Large intestine (tissue), 3 donors: ENCODE data around the gene DOCK2. TPM values are rescaled to one million over a fixed set of nuclear protein-coding genes. Genes with fewer than 3 reads are reported as not detected.

Source experiments
- DNase-seq, 2 donors: peaks; one replicate each; pipeline versions ENCODE4 v3.0.0 to v3.0.0-alpha.2; 2013
- H3K27ac ChIP-seq: one replicate; pipeline ENCODE4 v1.5.1; 2013; ENCODE audit warnings: low read length
- H3K27me3 ChIP-seq: 2 replicates; pipeline ENCODE4 v1.6.1; 2013; ENCODE audit warnings: low read length; ENCODE audit not compliant: control insufficient read depth, insufficient read depth
- H3K36me3 ChIP-seq: 2 replicates; pipeline ENCODE4 v1.6.1; 2013; ENCODE audit warnings: low read length; ENCODE audit not compliant: control insufficient read depth, insufficient read depth
- H3K4me1 ChIP-seq: one replicate; pipeline ENCODE4 v1.6.1; 2013; ENCODE audit warnings: low read length; ENCODE audit not compliant: control insufficient read depth, insufficient read depth
- H3K4me3 ChIP-seq: one replicate; pipeline ENCODE4 v1.5.1; 2013; ENCODE audit warnings: low read length
- H3K9me3 ChIP-seq: one replicate; pipeline ENCODE4 v1.6.1; 2013; ENCODE audit warnings: mild to moderate bottlenecking, low read depth, low read length, moderate library complexity; ENCODE audit not compliant: control insufficient read depth
- WGBS: methylation state at CpG from one replicate; pipeline ENCODE4 v1.1.5; 2013; ENCODE audit warnings: low lambda C conversion rate; ENCODE audit not compliant: insufficient coverage; 5-methylcytosine and 5-hydroxymethylcytosine counted together
- polyA plus RNA-seq: library from polyadenylated mRNA; unstranded; fragments of 120-200 nt; gene quantifications from one replicate; pipeline ENCODE4 v1.2.1, GENCODE V29; 2013

The DOCK2 gene
- polyA plus RNA-seq, 1 donor: 6.2 TPM

DNA sequence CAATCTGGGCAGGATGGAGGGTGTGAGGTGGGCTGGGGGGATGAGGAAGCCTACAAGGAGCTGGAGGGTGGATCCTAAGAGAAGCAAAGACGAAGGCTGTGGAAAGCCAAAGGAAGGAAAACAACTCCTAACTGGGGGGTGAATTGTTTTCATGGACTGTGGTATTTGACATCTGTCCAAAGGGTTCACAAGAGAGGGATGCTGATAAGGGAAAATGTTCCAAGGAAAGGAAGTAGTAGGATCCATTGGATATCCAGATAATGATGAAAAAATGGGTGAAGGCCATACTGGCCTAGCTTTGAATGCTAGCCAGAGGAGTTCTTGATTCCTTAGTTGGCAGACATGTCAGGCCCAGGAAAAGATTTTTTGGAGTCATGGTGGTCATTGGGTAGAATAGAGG lies 416.8 kb downstream of the DOCK2 start:
- H3K4me3 ChIP-seq: no peak overlapping the region
- no peaks in the 10 kb centered on the region for H3K36me3 ChIP-seq
- 100% methylated on average over 1 of the region's 1 CpG for WGBS
- H3K27me3 ChIP-seq: no peaks in the 10 kb centered on the region
- H3K4me1 ChIP-seq: no peaks in the 10 kb centered on the region
- no peaks in the 10 kb centered on the region for H3K9me3 ChIP-seq
- DNase-seq: no peak
- H3K27ac ChIP-seq: no peak overlapping the region

DNA sequence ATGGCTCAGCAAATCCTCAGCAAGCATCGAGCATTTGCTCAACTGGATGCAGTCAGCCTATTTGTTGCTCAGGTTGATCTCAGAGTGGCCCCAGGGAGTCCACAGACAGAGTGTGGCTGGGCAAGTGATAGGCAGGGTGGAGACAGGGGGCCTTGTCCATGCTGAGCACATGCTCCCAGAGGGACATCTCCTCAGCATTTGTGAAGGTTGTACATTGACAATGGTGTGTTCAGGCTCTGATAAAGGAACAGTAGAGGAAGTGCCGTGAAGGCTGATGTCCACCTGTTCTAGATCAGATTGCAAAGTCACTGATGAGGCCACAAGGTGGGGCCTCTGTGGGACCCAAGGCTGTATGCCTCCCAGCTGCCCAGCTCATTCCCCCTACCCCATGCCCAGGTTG lies 418.5 kb downstream of the DOCK2 start:
- no peak overlapping the region for H3K27ac ChIP-seq
- no peak overlapping the region for H3K4me3 ChIP-seq
- no peaks in the 10 kb centered on the region for H3K9me3 ChIP-seq
- H3K27me3 ChIP-seq: no peaks in the 10 kb centered on the region
- no peaks in the 10 kb centered on the region for H3K4me1 ChIP-seq
- WGBS: no CpG with 5 or more reads among the region's 2 CpGs
- H3K36me3 ChIP-seq: no peaks in the 10 kb centered on the region
- no peak for DNase-seq

- no peaks in the 10 kb centered on the region for H3K9me3 ChIP-seq
- H3K27ac ChIP-seq: no peak overlapping the region
- H3K4me1 ChIP-seq: no peaks in the 10 kb centered on the region
- H3K27me3 ChIP-seq: no peaks in the 10 kb centered on the region
- no CpG with 5 or more reads among the region's 11 CpGs for WGBS
- H3K4me3 ChIP-seq: no peak overlapping the region
- H3K36me3 ChIP-seq: no peaks in the 10 kb centered on the region
- DNase-seq: no peak
Observed at GRCh38 chr5:170056561-170057267, 419.6 kb downstream of the DOCK2 start.

- Histone ChIP-seq H3K9me3 (no peaks in the 10 kb centered on the region), H3K4me1 (no peaks in the 10 kb centered on the region), H3K4me3 (no peak overlapping the region), H3K36me3 (no peaks in the 10 kb centered on the region), H3K27me3 (no peaks in the 10 kb centered on the region), H3K27ac (no peak overlapping the region)
- no CpG with 5 or more reads among the region's 11 CpGs for WGBS
- no peak for DNase-seq
Observed at GRCh38 chr5:170057311-170057710, 420.2 kb downstream of the DOCK2 start.

- no peak for DNase-seq
- Histone ChIP-seq H3K4me3 (no peak overlapping the region), H3K4me1 (no peaks in the 10 kb centered on the region), H3K36me3 (no peaks in the 10 kb centered on the region), H3K27me3 (no peaks in the 10 kb centered on the region), H3K27ac (no peak overlapping the region), H3K9me3 (no peaks in the 10 kb centered on the region)
- no CpG with 5 or more reads among the region's 1 CpG for WGBS
Observed at GRCh38 chr5:170059221-170059620, 422.1 kb downstream of the DOCK2 start.

DNA sequence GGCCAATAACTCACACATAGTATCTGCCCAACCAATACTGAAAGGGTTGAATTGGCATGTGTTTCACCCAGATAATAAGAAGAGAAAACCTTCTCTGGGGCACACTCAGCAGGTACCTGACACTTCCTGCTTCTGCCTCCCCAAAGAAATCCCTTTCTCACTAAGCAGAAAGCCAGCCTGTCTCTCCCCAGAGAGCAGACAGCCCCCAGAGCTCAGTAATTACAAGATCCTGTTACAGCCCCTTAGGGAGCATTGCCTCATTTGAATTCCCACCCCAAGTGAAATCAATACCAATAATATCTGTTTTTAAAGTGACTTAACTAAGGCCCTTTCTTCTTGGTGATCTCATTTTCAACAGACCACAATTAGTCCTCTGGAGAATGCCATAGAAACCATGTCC lies 430.1 kb downstream of the DOCK2 start:
- Histone ChIP-seq H3K4me1 (no peaks in the 10 kb centered on the region), H3K9me3 (no peaks in the 10 kb centered on the region), H3K4me3 (no peak overlapping the region), H3K27me3 (no peaks in the 10 kb centered on the region), H3K36me3 (no peaks in the 10 kb centered on the region), H3K27ac (no peak overlapping the region)
- DNase-seq: no peak

- H3K9me3 ChIP-seq: no peaks in the 10 kb centered on the region
- no peaks in the 10 kb centered on the region for H3K27me3 ChIP-seq
- no peak overlapping the region for H3K4me3 ChIP-seq
- H3K4me1 ChIP-seq: no peaks in the 10 kb centered on the region
- no CpG with 5 or more reads among the region's 4 CpGs for WGBS
- DNase-seq: no peak
- H3K36me3 ChIP-seq: no peaks in the 10 kb centered on the region
- no peak overlapping the region for H3K27ac ChIP-seq
Observed at GRCh38 chr5:170067574-170068170, 430.6 kb downstream of the DOCK2 start.

DNA sequence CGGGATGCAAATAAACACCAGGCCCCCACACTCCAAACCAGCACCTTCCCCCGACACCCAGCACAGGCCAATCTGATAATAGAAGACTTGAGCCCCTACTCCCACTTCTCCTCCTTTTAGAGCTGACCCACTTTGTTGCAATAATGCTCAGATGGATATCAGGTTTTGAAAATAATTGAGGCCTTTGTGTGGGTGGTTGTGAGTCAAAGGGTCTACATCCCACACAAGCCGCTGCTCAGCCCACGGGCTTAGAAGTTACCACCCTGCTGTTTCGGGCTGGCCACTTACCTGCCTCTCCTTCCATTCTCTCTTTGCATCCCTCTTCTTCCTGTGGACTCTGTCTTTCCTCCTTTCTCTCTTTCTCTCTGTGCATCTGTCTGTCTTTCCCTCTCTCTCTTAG lies 432.4 kb downstream of the DOCK2 start:
- Histone ChIP-seq H3K4me1 (no peaks in the 10 kb centered on the region), H3K27ac (no peak overlapping the region), H3K27me3 (peaks cover 2% of the 10 kb centered on the region), H3K36me3 (no peaks in the 10 kb centered on the region), H3K9me3 (no peaks in the 10 kb centered on the region), H3K4me3 (no peak overlapping the region)
- DNase-seq: no peak
- 80% methylated on average over 1 of the region's 5 CpGs for WGBS

DNA sequence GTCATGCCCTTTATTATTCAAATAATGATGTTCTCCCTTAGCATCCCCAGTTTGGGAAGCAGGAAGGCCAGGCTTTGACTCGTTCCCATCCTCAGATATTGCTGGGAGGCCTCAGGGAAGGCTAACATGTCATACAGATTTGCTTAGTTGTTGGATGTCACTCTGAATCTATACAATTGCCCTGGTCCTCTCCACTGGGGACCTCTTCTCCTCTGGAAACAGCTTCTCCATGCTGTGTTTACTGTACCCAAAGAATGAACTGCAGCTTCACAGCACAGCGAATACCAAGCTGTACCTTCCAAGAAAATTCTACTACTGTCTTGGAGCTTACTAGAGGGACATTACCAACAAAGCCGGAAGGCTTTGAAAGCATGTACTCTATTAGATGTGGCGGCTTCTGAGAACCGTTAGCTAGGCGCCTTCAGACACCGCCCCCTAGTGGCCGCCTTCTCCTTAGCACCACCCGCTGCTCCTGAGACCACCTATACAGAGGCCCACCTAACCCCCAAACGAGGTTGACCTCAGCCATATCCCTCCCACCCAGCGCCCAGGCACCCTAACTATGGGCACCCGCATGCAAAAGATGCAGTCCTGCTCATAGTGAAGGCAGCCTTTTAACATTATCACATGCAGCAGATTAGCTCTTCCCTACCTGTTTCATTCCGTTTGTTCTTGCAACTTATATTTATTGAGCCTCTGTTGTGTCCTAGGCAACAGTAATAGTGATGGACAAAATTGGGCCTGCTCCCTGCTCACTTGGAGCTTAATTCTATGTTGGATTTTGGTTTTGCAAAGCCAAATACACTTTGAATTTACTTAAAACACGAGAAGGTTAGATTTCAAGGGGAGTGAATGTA lies 433.7 kb downstream of the DOCK2 start:
- Histone ChIP-seq H3K27me3 (peaks cover 4% of the 10 kb centered on the region), H3K27ac (no peak overlapping the region), H3K9me3 (no peaks in the 10 kb centered on the region), H3K4me1 (no peaks in the 10 kb centered on the region), H3K36me3 (no peaks in the 10 kb centered on the region), H3K4me3 (no peak overlapping the region)
- peak in 1 of 2 donors; percentile 22 for DNase-seq
- WGBS: no CpG with 5 or more reads among the region's 14 CpGs

GRCh38 chr5:170071748-170072147 lies 434.7 kb downstream of the DOCK2 start:
- H3K36me3 ChIP-seq: no peaks in the 10 kb centered on the region
- no CpG with 5 or more reads among the region's 2 CpGs for WGBS
- no peak overlapping the region for H3K27ac ChIP-seq
- peaks cover 4% of the 10 kb centered on the region for H3K27me3 ChIP-seq
- no peak for DNase-seq
- no peak overlapping the region for H3K4me3 ChIP-seq
- no peaks in the 10 kb centered on the region for H3K4me1 ChIP-seq
- no peaks in the 10 kb centered on the region for H3K9me3 ChIP-seq
